ENCODE results near the gene P2RY14.

The P2RY14 gene

GRCh38 chr3:151219056-151219455 is 59.3 kb downstream of the P2RY14 start:
- H3K4me3 ChIP-seq (ENCODE audit: low read depth, low read length), result no peak overlapping the region
- DNase-seq (ENCODE audit: low read depth), result no peak
- TF ChIP-seq CTCF (IDR thresholded peaks at IDR 0.05; ENCODE audit: insufficient read depth, low read depth, low read length, missing control alignments), result no peak

DNA sequence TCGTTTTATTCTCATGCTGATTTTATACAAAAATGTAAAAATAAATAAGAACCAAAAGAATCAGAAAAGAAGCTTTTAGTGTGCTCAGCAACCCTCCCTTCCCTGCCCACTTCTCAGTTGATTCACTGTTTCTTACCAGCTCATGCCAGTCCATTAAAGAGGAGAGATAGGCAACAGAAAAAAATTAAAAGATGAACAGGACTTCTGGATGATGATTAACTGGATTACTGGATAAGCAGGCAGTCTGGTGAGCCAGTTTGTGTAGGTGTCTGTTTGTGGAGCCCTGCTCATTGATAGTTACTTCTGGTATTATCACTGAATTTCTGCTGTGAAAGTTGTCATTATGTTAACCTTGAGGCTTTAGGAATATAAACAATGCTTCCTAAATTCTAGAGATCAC is 60.2 kb downstream of the P2RY14 start:
- TF ChIP-seq CTCF (IDR thresholded peaks at IDR 0.05; ENCODE audit: insufficient read depth, low read depth, low read length, missing control alignments), result no peak
- H3K4me3 ChIP-seq (ENCODE audit: low read depth, low read length), result no peak overlapping the region
- DNase-seq (ENCODE audit: low read depth), result no peak

DNA sequence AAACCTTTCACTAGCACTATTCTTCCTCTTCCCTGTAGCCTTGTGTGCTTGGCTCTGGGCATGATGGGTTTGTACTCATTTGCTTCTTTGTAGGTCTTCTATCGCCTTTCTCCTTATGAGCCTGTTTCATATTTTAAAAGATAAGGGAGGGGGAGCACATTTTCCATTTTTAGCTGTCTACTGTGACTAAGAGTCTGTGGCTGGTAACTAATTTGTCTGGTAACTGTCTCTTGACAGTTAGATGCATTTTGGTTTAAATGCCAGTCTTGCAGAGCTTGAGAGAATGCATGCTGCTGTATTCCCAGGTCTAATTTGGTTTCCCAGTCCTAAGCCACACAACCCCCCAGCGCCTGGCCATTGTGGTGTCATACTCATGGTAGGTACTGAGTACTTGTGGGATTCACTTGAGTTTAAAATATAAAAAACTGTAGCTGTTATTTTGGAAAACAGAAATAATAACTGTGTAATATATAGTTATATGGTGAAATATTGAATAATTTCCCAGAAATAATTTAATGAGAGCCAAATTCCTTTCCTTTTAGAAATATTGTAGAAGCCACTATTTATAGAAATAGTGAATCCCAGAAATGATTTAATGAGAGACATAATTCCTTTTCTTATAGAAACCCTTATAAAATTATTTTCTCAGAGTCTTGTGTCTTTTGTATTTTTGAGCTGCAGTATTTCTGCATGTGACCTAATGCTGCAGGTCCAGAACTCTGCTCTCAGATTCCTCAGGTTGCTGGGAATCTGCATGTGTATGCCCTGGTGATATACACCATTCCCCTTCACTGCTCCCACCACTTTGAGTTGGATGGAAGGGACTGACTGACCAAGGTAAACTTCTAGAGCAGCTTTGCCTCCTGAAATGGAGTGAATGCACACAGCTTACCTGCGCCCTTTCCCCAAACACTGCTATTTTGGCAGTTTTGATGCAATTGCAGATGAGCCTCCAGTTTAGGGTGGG is 61.4 kb downstream of the P2RY14 start:
- TF ChIP-seq CTCF (IDR thresholded peaks at IDR 0.05; ENCODE audit: insufficient read depth, low read depth, low read length, missing control alignments), result no peak
- DNase-seq (ENCODE audit: low read depth), result no peak
- no peak overlapping the region for H3K4me3 ChIP-seq (ENCODE audit: low read depth, low read length)

DNA sequence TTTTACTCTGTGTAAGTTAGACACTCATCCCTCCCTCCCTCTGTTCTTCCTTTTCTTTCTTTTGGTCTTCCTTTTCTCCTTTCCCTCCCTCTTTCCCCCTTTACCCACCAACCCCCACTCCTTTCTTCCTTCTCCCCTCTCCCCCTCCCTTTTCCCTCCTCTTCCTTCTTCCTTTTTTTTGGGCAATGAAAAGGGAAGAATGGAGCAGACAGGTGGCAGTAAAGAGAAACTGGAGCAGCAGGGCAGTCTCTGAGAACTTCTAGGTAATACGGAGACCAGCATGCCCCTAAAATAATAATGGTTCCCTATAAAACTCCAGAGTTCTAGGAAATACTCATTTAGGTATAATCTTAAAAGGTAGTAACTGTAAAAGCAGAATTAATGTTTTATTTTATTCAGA is 63.9 kb downstream of the P2RY14 start:
- no peak for DNase-seq (ENCODE audit: low read depth)
- no peak for TF ChIP-seq CTCF (IDR thresholded peaks at IDR 0.05; ENCODE audit: insufficient read depth, low read depth, low read length, missing control alignments)
- H3K4me3 ChIP-seq (ENCODE audit: low read depth, low read length), result no peak overlapping the region

GRCh38 chr3:151213881-151214280 is 64.5 kb downstream of the P2RY14 start:
- TF ChIP-seq CTCF (IDR thresholded peaks at IDR 0.05; ENCODE audit: insufficient read depth, low read depth, low read length, missing control alignments), result no peak
- DNase-seq (ENCODE audit: low read depth), result no peak
- no peak overlapping the region for H3K4me3 ChIP-seq (ENCODE audit: low read depth, low read length)

DNA sequence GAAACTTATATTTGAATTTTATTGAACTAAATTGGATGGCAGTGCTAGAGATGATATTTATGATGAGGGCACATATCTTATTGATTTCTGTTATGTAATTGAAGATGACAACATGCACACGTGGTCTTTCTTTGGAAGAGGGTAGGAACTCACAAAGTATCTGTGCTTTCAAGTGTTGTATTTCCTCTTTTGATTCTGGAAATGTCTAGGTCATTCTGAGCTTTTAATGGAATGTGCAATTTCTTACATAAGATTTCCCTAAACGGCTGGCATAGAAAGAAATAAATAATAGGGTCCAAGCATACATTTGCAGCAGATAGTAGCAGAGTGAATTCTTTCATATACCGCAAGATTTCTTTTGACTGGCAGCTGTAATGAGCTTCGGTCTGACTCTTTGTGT is 65.2 kb downstream of the P2RY14 start:
- DNase-seq (ENCODE audit: low read depth), result no peak
- no peak for TF ChIP-seq CTCF (IDR thresholded peaks at IDR 0.05; ENCODE audit: insufficient read depth, low read depth, low read length, missing control alignments)
- H3K4me3 ChIP-seq (ENCODE audit: low read depth, low read length), result no peak overlapping the region

Data from GM12865 (cell line).